ENCODE results near the gene CDC20.

DNA sequence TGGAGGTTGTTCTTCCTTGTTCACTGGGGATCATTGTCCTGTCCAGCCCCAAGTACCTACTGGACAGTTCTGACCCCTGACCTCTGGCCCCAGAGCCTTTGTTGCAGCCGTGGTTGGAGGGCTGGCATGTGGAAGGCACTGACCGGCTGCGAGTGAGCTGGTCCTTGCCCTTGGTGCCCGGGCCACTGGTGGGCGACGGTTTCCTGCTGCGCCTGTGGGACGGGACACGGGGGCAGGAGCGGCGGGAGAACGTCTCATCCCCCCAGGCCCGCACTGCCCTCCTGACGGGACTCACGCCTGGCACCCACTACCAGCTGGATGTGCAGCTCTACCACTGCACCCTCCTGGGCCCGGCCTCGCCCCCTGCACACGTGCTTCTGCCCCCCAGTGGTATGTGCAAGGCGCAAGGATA lies 46.6 kb upstream of the CDC20 start:
- TF ChIP-seq, protein P1, sequence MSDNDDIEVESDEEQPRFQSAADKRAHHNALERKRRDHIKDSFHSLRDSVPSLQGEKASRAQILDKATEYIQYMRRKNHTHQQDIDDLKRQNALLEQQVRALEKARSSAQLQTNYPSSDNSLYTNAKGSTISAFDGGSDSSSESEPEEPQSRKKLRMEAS (IDR thresholded peaks at IDR 0.05), result no peak
- TF ChIP-seq, protein P2, sequence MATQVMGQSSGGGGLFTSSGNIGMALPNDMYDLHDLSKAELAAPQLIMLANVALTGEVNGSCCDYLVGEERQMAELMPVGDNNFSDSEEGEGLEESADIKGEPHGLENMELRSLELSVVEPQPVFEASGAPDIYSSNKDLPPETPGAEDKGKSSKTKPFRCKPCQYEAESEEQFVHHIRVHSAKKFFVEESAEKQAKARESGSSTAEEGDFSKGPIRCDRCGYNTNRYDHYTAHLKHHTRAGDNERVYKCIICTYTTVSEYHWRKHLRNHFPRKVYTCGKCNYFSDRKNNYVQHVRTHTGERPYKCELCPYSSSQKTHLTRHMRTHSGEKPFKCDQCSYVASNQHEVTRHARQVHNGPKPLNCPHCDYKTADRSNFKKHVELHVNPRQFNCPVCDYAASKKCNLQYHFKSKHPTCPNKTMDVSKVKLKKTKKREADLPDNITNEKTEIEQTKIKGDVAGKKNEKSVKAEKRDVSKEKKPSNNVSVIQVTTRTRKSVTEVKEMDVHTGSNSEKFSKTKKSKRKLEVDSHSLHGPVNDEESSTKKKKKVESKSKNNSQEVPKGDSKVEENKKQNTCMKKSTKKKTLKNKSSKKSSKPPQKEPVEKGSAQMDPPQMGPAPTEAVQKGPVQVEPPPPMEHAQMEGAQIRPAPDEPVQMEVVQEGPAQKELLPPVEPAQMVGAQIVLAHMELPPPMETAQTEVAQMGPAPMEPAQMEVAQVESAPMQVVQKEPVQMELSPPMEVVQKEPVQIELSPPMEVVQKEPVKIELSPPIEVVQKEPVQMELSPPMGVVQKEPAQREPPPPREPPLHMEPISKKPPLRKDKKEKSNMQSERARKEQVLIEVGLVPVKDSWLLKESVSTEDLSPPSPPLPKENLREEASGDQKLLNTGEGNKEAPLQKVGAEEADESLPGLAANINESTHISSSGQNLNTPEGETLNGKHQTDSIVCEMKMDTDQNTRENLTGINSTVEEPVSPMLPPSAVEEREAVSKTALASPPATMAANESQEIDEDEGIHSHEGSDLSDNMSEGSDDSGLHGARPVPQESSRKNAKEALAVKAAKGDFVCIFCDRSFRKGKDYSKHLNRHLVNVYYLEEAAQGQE (IDR thresholded peaks at IDR 0.05; ENCODE audit: low read depth), result no peak
- TF ChIP-seq EZH2phosphoT487 (IDR thresholded peaks at IDR 0.05; ENCODE audit: borderline replicate concordance), result no peak
- TF ChIP-seq EZH2 (IDR thresholded peaks at IDR 0.05), result no peak
- no peak for TF ChIP-seq ZFX (IDR thresholded peaks at IDR 0.05)
- TF ChIP-seq, protein P3, sequence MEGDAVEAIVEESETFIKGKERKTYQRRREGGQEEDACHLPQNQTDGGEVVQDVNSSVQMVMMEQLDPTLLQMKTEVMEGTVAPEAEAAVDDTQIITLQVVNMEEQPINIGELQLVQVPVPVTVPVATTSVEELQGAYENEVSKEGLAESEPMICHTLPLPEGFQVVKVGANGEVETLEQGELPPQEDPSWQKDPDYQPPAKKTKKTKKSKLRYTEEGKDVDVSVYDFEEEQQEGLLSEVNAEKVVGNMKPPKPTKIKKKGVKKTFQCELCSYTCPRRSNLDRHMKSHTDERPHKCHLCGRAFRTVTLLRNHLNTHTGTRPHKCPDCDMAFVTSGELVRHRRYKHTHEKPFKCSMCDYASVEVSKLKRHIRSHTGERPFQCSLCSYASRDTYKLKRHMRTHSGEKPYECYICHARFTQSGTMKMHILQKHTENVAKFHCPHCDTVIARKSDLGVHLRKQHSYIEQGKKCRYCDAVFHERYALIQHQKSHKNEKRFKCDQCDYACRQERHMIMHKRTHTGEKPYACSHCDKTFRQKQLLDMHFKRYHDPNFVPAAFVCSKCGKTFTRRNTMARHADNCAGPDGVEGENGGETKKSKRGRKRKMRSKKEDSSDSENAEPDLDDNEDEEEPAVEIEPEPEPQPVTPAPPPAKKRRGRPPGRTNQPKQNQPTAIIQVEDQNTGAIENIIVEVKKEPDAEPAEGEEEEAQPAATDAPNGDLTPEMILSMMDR (IDR thresholded peaks at IDR 0.05 in 2 of 3, conservative IDR thresholded peaks at IDR 0.05 in 1 of 3; ENCODE audit: borderline replicate concordance in 1 of 3, insufficient read depth in 1 of 3, low read depth in 2 of 3, low read length in 2 of 3), result no peak
- TF ChIP-seq TCF7L2 (IDR thresholded peaks at IDR 0.05; ENCODE audit: borderline replicate concordance, extremely low read depth, insufficient read depth, insufficient read length), result no peak
- TF ChIP-seq SP1 (IDR thresholded peaks at IDR 0.05; ENCODE audit: low read depth), result no peak
- no peak for TF ChIP-seq POLR2A (IDR thresholded peaks at IDR 0.05; ENCODE audit: borderline replicate concordance, extremely low read depth, insufficient read depth, insufficient read length)
- no peak for TF ChIP-seq EGR1 (IDR thresholded peaks at IDR 0.05; ENCODE audit: low read depth)

All from HCT116 (cell line).